SIG-M5 treated with dmso at 0.1 percent for 504 hours (cell line): Measurements from ENCODE around the gene SLF2.
A peak's percentile ranks its signal among the peaks of the same experiment; 100 is the strongest.

Source experiments
- DNase-seq: peaks from one replicate; lab custom pipeline; 2025; ENCODE audit not compliant: unreplicated experiment; lab: John Stamatoyannopoulos, UW

Gene SLF2

DNA sequence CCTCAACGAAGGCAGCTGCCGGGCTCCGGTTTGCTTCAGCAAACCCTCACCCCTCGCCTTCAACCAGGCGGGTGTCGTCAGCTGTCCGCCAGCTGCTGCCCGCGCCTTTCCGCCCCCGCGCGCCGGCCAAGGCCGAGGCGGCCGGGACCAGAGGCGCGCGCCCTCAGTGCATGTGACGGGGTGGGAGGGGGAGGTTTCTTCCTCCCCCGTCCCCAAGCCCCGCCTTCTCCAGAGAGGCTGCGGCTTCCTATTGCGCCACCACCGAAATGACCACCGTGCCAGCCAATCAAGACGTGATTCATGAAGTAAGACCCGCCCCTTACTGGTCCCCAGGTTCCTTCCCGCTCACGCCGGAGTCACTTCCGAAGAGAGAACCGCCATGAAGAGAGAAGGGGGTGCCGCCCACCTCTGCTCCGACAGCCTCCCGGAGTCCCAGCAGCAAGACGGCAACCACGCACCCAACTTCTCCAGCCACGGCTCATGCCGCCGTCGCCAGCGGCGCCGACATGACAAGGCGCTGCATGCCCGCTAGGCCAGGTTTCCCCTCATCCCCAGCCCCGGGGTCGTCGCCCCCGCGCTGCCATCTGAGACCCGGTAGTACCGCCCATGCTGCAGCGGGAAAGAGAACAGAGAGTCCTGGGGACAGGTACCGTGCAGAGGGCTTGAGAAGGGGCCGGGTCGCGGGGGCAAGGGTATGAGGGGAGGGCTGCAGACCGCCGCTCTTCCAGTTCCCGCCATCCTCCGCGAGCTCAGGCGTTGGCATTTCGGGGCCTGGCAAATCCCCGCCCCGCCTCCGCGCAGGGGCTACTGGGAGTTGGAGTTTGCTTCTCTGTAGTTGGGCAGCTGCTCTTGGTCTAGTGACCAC lies at the start of gene SLF2:
Gene SLF2 (plus strand): TSS at position 359 of the 865 bp plus-strand sequence. CDS start 148 bp downstream, at position 507.
- peak; percentile 95 for DNase-seq

DNA sequence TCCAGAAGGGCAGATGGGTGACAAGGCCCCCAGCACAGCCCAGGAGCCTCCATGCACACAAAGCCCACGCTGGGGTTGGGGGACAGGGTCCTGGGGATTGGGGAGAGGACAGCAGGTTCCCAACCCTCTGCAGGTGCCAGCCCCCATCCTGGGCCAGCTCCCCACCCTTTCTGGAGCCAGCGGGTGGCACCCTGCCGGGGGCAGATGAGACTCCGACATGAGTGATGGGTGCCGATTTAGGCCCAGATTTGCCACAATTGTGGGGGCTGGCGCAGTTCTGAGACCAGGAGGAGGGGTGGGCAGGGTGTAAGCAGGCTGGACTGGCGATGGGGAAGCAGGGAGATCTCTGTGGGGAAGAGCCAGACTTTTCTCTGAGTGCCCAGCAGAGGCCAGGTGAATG lies 49.3 kb upstream of the SLF2 start:
- no peak for DNase-seq

GRCh38 chr10:100864036-100864885 lies 48.5 kb upstream of the SLF2 start:
- DNase-seq = no peak

DNA sequence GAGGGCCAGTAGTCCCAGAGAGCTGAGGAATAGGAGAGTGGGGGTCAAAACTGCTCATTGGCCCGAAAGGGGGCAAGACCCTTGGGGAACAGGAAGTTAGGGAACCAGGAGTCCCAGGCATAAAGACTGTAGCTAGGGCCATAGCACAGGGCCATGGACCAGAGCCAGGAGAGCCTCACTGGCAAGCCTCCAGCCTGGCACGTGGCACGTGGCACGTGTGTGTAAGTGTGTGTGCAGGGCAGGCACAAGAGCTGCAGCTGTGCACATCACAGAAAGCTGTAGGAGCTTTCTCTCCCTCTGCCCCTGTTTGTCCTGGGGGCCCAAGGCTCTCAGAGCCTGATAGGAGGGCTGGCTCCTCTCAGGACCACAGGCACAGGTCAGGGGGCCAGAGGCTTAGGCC lies 47.8 kb upstream of the SLF2 start:
- no peak for DNase-seq

DNA sequence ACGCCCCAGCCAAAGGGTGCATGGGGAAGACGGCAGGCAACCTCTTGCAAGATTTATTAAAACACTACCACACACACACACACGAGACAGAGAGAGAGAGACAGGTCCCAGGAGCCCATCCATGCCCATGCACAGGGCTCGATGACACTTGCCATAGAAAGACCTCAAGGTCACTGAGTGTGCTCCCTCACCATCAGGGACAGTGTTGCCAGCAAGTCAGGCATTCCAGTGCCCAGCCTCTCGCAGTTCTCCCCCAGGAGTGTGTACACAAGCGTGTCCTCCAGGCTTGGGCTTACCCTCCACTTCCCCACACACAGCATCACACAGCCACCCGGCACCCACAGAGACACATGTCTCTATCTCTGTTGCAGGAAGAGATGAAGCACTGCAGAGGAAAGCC lies 46.8 kb upstream of the SLF2 start:
- DNase-seq = no peak

- DNase-seq = no peak
These were observed 46.1 kb upstream of the SLF2 start for GRCh38 chr10:100866575-100867098.

- no peak for DNase-seq
These were observed 45.4 kb upstream of the SLF2 start for GRCh38 chr10:100867261-100867963.

DNA sequence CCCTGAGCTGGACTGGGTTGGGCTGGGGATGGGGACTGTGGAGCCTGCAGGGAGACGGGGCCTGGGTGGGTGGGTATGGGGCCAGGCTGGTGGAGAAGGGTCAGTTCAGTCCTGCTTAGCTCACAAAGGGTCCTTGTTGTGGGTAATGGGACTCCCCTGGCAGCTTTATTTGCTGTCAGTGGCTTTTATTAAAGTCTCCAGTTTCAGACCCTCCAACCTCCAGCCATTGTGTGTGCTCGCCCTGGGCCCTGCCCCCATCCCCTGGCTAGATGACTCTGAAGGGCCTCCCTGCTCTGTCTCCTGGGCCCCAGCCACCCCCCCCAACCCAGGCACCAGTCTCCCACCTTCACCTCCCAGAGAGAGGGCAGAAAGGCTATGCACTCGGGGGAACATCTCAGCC lies 44.4 kb upstream of the SLF2 start:
- no peak for DNase-seq

DNA sequence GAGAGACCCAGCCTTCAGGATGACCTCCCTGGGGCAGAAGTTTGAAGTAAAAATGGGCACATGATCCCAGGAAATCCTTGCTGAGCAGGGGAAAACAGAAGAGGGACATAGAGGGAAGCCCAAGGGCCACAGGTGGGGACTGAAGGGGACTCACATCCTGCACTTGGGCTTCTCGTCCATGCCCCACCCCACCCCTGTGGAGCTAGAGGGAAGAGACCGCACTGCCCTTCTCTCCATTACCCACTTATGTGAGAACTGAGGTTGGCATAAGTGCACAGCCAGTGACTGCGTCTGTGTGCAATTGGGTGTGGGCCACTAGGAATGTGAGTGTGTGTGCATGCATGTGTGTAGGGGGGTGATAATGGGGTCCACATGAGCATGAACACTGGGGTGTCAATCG lies 43.4 kb upstream of the SLF2 start:
- no peak for DNase-seq

DNA sequence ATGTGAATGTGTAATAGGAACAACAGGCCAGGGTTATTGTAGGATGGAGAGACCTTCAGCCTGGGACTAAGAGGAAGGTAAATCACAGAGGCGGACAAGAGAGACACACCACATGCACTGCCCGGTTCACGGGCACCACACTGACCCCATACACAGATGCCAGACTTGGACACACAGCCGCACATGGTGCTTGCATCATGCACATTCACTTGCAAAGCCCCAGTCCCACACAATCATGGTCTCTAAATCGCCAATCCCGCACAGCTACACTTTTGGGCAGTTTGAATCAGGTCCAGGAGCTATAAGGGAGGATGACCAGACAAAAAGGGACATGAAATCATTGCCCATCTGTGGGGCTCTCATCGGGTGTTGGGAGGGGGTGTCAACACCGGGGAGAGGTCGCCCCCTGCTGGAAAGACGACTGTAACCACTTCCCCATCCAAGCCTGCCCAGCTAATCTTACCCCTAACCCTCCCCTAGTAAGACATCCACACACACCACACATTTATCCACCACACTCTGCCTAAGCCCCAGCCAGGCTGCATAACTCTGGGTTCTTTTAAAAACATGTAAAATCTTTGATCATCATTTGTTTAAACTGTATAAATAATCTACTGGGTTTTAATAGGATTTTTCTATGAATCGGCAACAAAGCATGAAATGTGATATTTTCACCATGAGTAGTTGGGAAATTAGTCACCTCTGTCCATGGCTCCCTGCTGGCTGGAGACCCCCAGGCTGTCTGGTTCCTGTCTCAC lies 40.5 kb upstream of the SLF2 start:
- peak; percentile 27 for DNase-seq

GRCh38 chr10:100873146-100873826 lies 39.5 kb upstream of the SLF2 start:
- DNase-seq = no peak

GRCh38 chr10:100873827-100874326 lies 38.9 kb upstream of the SLF2 start:
- no peak for DNase-seq

- no peak for DNase-seq
These were observed 37.9 kb upstream of the SLF2 start for GRCh38 chr10:100874702-100875483.

- no peak for DNase-seq
These were observed 37.1 kb upstream of the SLF2 start for GRCh38 chr10:100875484-100876166.

DNA sequence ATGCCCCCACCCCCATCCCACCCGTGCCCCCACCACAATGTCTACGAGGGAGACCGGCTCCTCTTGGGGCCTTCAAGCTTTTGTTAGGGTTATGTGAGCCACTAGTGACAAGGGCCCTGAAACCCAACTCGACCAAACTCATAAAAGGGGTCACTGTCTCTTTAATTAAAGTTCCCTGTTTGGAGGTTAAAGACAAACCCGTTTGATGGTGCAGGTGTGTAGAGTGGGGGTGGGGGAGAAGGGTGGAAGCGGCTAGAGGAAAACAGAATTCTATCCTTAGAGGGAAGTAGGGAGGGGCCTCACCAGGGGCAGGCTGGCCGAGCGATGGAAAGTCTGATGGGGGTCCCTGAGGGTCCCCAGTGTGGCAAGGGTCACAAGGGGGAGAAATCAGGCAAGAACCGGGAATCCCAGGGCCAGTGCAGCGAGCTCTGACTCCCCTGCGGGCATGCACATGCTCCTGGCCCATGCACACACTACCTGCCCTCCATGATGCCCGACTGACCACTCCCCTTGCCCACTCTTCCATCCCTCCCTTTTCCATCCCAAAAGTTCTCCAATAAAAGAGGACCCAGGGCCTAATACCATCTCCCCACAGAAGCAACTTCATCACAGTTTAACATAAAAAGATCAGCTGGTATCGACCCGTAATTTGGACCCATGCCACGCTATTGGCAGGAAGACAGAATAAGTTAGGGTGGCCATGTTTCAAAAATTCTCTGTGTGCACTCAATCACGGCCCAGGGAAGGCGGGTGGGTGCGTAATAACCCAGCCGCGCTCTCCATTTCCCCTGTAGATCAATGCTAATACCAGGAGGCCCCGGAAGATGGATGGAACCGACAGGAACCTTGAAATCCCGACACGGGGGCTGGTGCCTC lies 35.9 kb upstream of the SLF2 start:
- DNase-seq = no peak

DNA sequence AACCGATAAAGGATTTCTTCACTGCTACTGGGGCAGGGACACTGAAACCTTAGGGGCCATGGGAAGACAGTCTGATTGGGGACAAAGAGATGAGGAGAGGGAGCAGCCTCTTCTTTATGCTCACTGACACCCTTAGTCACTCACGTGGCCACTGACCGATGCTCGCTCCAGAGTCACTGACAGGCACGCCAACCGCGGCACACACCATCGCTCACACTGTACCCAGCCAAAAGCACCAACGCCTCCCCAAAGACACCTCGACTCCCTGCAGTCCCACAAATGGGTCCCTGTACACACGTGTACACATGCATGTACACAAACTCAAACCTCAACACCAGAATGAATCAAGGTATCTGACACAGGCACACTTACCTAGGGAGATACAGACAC lies 35.3 kb upstream of the SLF2 start:
- no peak for DNase-seq

- DNase-seq = peak; percentile 65
These were observed 34.4 kb upstream of the SLF2 start for GRCh38 chr10:100878291-100878910.
